GOT3 (cell line): ENCODE results near the gene NAA50.
A peak's percentile ranks its signal among the peaks of the same experiment; 100 is the strongest.

ENCODE experiments used
- DNase-seq: peaks from one replicate; lab custom pipeline; 2025; ENCODE audit warnings: mixed read lengths; lab: John Stamatoyannopoulos, UW

NAA50 gene

GRCh38 chr3:113741620-113742019 lies 4.4 kb downstream of the NAA50 start:
- no peak for DNase-seq

- no peak for DNase-seq
Observed at GRCh38 chr3:113741086-113741485, 5.0 kb downstream of the NAA50 start.

DNA sequence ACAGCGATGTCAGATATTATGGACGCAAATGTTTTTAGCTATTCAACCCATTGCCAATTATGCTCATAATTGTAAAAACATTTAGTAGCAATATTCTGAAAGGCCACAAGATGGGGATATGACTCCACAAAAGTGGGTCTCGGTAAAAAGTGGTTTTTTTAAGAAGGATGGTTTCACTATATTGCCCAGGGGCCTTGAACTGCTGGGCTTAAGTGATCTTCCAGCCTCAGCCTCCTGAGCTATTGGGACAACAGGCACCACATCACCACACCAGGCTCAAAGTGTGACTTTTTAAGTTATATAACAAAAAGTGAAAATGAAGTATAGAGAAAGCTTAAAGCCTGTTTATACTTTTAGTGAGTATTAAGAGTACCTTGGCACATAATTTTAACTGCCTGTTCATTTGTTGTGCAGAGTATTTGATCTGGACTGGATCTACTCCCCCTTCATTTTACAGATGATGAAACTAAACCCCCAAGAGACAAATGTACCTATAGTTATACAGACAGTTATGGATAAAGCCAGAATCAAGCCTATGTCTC lies 9.4 kb downstream of the NAA50 start:
- no peak for DNase-seq

DNA sequence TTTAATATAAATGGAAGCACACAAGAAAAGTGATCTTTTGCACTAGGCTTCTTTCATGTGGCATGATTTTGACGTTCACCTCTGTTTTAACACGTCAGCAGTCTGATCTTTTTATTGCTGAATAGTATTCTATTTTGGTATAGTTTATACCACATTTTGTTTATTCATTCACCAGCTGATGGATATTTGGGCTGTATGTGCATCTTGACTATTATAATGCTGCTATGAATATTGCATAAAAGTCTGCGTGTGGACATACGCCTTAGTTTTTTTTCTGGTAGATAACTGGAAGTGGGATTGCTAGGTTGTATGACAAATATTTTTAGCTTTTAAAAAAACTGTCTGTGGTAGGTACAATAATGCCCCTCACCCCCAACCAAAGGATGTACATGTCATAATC lies 14.4 kb downstream of the NAA50 start:
- DNase-seq: no peak

- DNase-seq: no peak
Observed at GRCh38 chr3:113730550-113730949, 15.5 kb downstream of the NAA50 start.

GRCh38 chr3:113728661-113729060 lies 17.4 kb downstream of the NAA50 start:
- no peak for DNase-seq

- no peak for DNase-seq
Observed at GRCh38 chr3:113721636-113722035, 24.4 kb downstream of the NAA50 start.

DNA sequence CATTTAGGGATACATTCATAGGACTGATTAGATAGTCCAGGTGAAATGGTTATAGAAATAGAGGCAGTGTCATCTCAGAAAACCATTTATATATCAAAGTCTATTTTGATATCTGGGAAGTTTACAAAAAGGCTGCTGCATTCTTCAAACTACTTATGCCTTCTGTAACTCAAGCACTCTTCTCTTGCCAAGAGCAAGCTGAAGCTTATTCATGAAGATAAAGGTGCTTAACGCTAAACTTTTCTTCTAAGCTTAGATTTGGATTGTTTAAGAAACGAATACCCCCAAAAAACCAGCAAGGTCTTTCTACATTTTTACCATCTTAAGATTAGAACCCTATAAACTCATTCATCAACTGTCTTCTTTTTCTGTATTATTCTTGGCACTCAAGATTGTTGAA lies 26.3 kb downstream of the NAA50 start:
- DNase-seq: no peak

- DNase-seq: no peak
Observed at GRCh38 chr3:113719294-113719693, 26.8 kb downstream of the NAA50 start.

DNA sequence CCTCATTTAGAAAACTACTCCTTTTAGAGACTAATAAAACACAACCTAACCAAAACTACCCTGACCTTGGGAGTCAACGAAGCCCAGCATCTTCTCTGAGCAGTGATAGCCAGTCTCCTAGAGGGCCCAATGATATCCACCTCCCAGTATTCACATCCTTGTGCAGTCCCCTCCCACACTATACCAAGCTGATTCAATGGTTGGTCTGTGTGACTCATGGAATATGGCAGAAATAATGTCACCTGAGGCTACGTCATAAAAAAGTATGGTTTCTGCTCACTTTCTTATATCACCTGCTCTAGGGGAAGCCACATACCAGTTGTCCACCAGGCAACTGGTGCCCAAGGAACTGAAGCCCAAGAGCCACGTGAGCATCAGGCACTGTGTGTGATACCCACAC lies 28.2 kb downstream of the NAA50 start:
- DNase-seq: no peak

DNA sequence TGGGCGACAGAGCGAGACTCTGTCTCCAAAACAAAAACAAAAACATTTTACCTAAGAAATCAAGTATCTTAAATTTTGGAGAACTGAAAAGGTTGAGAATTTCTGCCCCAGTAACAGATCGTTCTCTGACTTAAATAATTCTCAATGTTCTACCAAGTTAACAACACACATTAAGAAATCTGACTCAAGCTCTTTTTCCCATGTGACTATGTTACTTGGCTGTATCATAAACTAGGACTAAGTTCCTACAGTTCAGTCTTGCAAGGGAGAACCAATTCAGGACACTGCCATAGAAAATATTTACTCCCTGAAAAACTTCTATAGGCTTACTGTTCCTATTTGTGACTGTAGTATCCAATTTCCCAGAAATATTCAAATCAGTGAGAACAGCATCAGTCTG lies 28.7 kb downstream of the NAA50 start:
- no peak for DNase-seq

- DNase-seq: no peak
Observed at GRCh38 chr3:113714702-113715101, 31.3 kb downstream of the NAA50 start.

DNA sequence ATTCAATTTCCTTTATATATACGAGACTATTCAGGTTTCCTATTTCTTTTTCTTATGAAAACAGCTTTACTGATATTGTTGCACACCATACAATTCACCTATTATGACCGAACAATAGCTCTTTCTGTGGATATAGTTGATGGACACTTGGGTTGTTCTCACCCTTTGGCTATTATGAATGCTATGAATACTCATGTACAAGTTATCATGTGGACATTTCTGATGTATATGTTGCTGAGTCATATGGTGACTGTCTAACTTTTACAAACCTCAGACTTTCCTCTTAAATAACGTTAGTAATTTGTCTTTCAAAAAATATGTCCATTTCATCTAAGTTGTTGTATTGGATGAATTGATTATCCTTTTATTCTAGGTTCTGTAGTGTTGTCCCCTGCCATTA lies 33.9 kb downstream of the NAA50 start:
- DNase-seq: no peak

- DNase-seq: no peak
Observed at GRCh38 chr3:113707835-113708234, 38.2 kb downstream of the NAA50 start.

- no peak for DNase-seq
Observed at GRCh38 chr3:113698956-113699355, 47.1 kb downstream of the NAA50 start.

DNA sequence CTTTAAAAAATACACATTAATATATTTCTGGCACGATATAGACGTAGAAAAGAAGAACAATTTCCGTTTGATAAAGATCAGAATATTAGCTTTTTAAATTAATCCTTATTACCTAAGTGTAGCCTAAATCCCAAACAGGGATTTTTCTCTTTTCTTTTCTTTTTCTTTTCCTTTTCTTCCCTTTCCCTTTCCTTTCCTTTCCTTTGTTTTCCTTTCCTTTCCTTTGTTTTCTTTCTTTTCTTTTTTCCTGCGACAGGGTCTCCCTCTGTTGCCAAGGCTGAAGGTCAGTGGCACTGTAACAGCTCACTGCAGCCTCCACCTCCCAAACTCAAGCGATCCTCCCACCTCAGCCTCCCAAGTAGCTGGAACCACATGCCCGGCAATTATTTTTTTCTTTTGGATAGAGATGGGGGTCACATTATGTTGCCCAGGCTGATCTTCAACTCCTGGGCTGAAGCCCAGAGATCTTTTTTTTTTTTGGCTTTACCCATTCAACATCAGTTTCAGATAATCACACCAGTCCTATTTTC lies 47.8 kb downstream of the NAA50 start:
- DNase-seq: no peak

- no peak for DNase-seq
Observed at GRCh38 chr3:113697500-113698090, 48.5 kb downstream of the NAA50 start.

- DNase-seq: peak; percentile 95
Observed at GRCh38 chr3:113696658-113697499, 49.2 kb downstream of the NAA50 start.

DNA sequence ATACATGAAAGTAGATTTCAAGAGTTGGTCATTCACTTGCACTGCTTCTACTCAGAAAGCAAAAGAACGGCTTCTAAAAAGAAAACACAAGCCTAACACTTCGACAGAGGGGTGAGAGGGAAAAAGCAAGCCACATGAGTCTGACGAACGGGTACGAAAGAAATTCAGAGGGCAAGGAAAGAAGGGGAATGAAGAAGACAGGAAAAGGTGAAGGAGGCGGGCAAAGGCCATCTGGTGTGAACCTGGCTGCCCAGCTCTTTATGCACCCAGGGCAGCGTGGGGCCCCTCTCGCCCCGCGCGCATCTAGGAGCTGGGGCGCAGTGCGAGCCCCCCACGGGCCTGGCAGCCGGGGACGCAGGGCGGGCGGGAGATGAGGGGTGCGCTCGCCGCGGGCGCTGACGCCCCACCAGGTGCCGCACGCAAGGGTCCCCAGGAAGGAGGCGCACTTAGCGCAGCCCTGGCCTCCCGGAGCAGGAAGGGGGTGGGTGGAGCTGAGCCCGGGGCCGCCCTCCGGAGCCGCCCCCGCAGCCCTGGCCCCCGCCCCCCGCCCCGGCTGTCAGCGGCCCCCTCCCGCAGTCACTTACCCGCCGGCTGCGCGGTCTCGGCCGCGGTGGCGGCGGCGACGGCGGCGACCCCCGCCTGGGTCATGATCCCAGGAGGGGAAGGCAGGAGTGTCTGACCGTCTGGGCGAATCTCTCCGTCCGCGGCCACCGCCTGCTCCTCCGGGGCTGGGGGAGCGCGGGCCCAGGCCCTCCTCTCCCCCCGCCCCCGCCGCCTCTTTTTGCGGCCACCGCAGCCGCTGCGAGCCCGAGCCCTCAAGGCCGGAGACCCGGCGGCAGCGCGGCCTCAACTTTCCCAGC lies 50.0 kb downstream of the NAA50 start, which contains the start of gene USF3:
TSS of gene USF3 (minus strand) at position 857 of the 860 bp plus-strand sequence. CDS start 21,764 bp downstream, outside the sequence.
- DNase-seq: peak; percentile 10

GRCh38 chr3:113695431-113695785 lies 50.6 kb downstream of the NAA50 start:
- DNase-seq: no peak

- no peak for DNase-seq
Observed at GRCh38 chr3:113690482-113690881, 55.6 kb downstream of the NAA50 start.
